ENCODE data around the gene ECE2.
A peak's percentile ranks its signal among the peaks of the same experiment; 100 is the strongest.
"Not testable (repeated sequence)": the region's sequence is repeated elsewhere in the genome, so short reads cannot be mapped to it uniquely, and the experiment has no call there.

The ECE2 gene

GRCh38 chr3:184335661-184336546 is 60.1 kb downstream of the ECE2 start:
- FAIRE-seq (peak; percentile 17), DNase-seq (ENCODE audit: low spot score) (peak; percentile 78)

GRCh38 chr3:184336547-184337398 is 61.0 kb downstream of the ECE2 start:
- FAIRE-seq (peak; percentile 58), DNase-seq (ENCODE audit: low spot score) (peak; percentile 50)

DNA sequence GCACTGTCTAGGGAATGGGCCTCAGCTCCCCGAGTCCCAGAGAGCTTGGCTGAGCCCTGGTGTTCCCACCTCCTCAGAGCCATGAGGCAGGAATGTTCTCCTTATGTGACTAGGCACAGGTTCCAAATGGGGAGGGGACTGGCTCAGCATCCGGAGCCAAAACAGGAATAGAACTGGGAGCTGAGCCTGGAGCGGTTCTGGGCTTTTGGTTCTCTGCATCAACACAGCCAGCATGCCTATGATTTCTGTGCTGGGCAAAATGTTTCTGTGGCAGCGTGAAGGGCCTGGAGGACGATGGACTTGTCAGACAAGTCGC is 61.5 kb downstream of the ECE2 start, which contains the start of gene FAM131A:
Gene FAM131A, plus strand, starts transcription at position 202 of the 316 bp plus-strand sequence. Its CDS starts 31 bp downstream, at position 233.
- FAIRE-seq (no peak), DNase-seq (ENCODE audit: low spot score) (no peak)

DNA sequence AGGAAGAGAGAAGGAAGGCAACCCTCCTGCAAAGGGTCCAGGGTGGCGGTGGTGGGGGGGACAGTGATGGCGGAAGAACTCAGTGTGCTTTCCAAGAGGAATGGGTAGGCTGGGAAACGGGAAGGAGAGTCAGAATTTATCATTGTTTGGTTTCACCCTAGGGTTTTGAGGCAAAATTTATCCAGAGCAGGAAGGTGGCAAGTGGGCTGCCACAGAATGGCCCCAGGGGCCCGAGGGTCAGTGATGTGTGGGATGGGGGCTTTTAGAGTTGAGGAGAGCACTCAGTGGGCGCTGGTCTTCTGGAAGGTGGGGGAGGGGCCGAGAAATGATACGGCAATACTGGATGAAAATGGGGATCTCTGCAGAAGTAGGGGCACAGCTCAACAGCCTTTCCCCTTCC is 62.2 kb downstream of the ECE2 start:
- FAIRE-seq: no peak

GRCh38 chr3:184338511-184338945 is 62.7 kb downstream of the ECE2 start:
- DNase-seq (ENCODE audit: low spot score) (no peak), FAIRE-seq (no peak)

More for the DNA sequence above, 62.2 kb downstream of the ECE2 start:
- DNase-seq (ENCODE audit: low spot score): no peak

DNA sequence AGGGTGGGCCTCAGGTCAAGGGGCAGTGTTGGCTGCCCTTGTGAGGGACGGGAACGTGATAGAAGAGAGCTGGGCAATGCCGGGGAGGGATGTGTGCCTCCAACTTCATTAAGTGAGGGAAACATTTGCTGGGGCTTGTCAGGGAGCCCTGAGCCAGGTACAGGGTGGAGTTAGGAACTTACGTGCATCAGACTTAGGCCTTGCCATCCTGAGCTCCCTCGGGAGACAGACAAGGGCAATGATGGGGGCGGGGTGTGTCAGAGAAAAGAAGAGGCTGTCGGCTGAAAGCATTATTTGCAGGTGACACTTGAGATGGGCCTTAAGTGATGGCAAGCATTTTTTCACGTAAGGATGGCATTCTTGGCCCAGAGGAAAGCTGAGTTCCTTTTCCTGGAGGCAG is 63.2 kb downstream of the ECE2 start:
- no peak for DNase-seq (ENCODE audit: low spot score)
- no peak for FAIRE-seq

DNA sequence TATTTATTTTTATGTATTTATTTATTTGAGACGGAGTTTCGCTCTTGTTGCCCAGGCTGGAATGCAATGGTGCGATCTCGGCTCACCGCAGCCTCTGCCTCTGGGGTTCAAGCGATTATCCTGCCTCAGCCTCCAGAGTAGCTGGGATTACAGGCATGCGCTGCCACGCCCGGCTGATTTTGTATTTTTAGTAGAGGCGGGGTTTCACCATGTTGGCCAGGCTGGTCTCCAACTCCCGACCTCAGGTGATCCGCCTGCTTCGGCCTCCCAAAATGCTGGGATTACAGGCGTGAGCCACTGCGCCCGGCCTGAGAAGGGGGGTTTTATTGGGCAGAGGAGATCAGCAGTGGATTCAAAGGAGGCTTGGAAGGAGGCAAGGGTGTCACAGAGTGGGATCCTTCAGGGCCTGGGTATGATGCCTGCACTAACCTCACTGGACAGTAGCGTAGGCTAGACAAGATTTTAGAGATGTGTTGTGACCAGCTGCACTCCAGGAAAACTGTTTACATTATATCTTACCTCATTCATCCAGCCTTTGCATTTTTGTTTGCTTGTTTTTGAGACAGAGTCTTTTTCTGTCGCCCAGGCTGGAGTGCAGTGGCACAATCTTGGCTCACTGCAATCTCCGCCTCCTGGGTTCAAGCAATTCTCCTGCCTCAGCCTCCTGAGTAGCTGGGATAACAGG is 63.8 kb downstream of the ECE2 start:
- DNase-seq (ENCODE audit: low spot score); FAIRE-seq: not testable (repeated sequence)

DNA sequence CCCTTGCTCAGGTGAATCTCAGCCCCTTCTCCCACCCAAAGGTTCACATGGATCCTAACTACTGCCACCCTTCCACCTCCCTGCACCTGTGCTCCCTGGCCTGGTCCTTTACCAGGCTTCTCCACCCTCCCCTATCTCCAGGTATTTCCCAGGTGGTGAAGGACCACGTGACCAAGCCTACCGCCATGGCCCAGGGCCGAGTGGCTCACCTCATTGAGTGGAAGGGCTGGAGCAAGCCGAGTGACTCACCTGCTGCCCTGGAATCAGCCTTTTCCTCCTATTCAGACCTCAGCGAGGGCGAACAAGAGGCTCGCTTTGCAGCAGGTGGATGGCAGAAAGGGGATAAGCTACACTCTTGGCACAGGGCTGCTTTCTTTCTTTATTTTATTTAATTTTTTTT is 66.1 kb downstream of the ECE2 start:
- FAIRE-seq (no peak), DNase-seq (ENCODE audit: low spot score) (no peak)

All from urothelium cell line (cell line).